KOPT-K1 (cell line): ENCODE measurements around the gene ZNF821.
"Not testable (repeated sequence)": the region's sequence is repeated elsewhere in the genome, so short reads cannot be mapped to it uniquely, and the experiment has no call there.

Source experiments
- H3K27ac ChIP-seq: fragments of 200-600 bp; sonication (generic); 2 replicates; pipeline ENCODE4 v1.5.1; 2016; ENCODE audit warnings: antibody characterized with exemption, mild to moderate bottlenecking, low read depth, low read length; ENCODE audit not compliant: poor library complexity, severe bottlenecking
- H3K36me3 ChIP-seq: fragments of 200-600 bp; sonication (generic); 2 replicates; pipeline ENCODE4 v1.5.1; 2017; ENCODE audit warnings: antibody characterized with exemption, mild to moderate bottlenecking, low read length, moderate library complexity; ENCODE audit not compliant: insufficient read depth
- H3K9me3 ChIP-seq: fragments of 200-600 bp; sonication (generic); 2 replicates; pipeline ENCODE4 v1.5.1; 2017; ENCODE audit warnings: antibody characterized with exemption, low read length, mild to moderate bottlenecking; ENCODE audit not compliant: insufficient read depth, poor library complexity, severe bottlenecking

Gene ZNF821

GRCh38 chr16:71889147-71889546 is 5.2 kb upstream of the ZNF821 start:
- Histone ChIP-seq H3K36me3 (no peaks in the 10 kb centered on the region), H3K27ac (no peak overlapping the region), H3K9me3 (no peaks in the 10 kb centered on the region)

GRCh38 chr16:71885261-71885650 is 1.3 kb upstream of the ZNF821 start:
- Histone ChIP-seq H3K9me3 (no peaks in the 10 kb centered on the region), H3K27ac (no peak overlapping the region), H3K36me3 (no peaks in the 10 kb centered on the region)

GRCh38 chr16:71883168-71883848 is 674 bp downstream of the ZNF821 start:
- Histone ChIP-seq H3K36me3 (peaks cover 12% of the 10 kb centered on the region; the same call in 1 of the 2 replicates), H3K9me3 (no peaks in the 10 kb centered on the region), H3K27ac (peak overlapping the region; percentile 49)

GRCh38 chr16:71882505-71883167 is 1.3 kb downstream of the ZNF821 start:
- Histone ChIP-seq H3K9me3 (no peaks in the 10 kb centered on the region), H3K27ac (no peak overlapping the region)

GRCh38 chr16:71880176-71880575 is 3.8 kb downstream of the ZNF821 start:
- H3K27ac ChIP-seq: no peak overlapping the region
- no peaks in the 10 kb centered on the region for H3K9me3 ChIP-seq
- H3K36me3 ChIP-seq: peaks cover 12% of the 10 kb centered on the region; the same call in 1 of the 2 replicates

More at GRCh38 chr16:71882505-71883167, 1.3 kb downstream of the ZNF821 start:
- peaks cover 12% of the 10 kb centered on the region; the same call in 1 of the 2 replicates for H3K36me3 ChIP-seq

- no peak overlapping the region for H3K27ac ChIP-seq
- no peaks in the 10 kb centered on the region for H3K9me3 ChIP-seq
- peaks cover 12% of the 10 kb centered on the region; the same call in 1 of the 2 replicates for H3K36me3 ChIP-seq
Observed at GRCh38 chr16:71878911-71879310, 5.1 kb downstream of the ZNF821 start.

GRCh38 chr16:71873199-71873598 is 10.8 kb downstream of the ZNF821 start:
- no peaks in the 10 kb centered on the region for H3K36me3 ChIP-seq
- H3K27ac ChIP-seq: no peak overlapping the region
- no peaks in the 10 kb centered on the region for H3K9me3 ChIP-seq

- no peak overlapping the region for H3K27ac ChIP-seq
- H3K36me3 ChIP-seq: 0 out of 2 replicates have a peak, but pooled peaks cover 5% of the 10 kb centered on the region
- H3K9me3 ChIP-seq: no peaks in the 10 kb centered on the region
Observed at GRCh38 chr16:71870818-71871217, 13.2 kb downstream of the ZNF821 start.

GRCh38 chr16:71869089-71869488 is 14.9 kb downstream of the ZNF821 start:
- H3K9me3 ChIP-seq: no peaks in the 10 kb centered on the region
- H3K36me3 ChIP-seq: peaks cover 10% of the 10 kb centered on the region; the same call in 1 of the 2 replicates
- no peak overlapping the region for H3K27ac ChIP-seq

- Histone ChIP-seq H3K27ac (no peak overlapping the region), H3K9me3 (no peaks in the 10 kb centered on the region), H3K36me3 (peaks cover 12% of the 10 kb centered on the region; the same call in 1 of the 2 replicates)
Observed at GRCh38 chr16:71867939-71868338, 16.0 kb downstream of the ZNF821 start.

GRCh38 chr16:71867175-71867574 is 16.8 kb downstream of the ZNF821 start:
- H3K27ac ChIP-seq, H3K9me3 ChIP-seq: not testable (repeated sequence)
- peaks cover 15% of the 10 kb centered on the region; the same call in 1 of the 2 replicates for H3K36me3 ChIP-seq

- H3K36me3 ChIP-seq: peaks cover 28% of the 10 kb centered on the region
- no peak overlapping the region for H3K27ac ChIP-seq
- H3K9me3 ChIP-seq: no peaks in the 10 kb centered on the region
Observed at GRCh38 chr16:71865173-71865863, 18.7 kb downstream of the ZNF821 start.

- Histone ChIP-seq H3K27ac (no peak overlapping the region), H3K36me3 (peaks cover 42% of the 10 kb centered on the region)
Observed at GRCh38 chr16:71863995-71864394, 20.0 kb downstream of the ZNF821 start.

GRCh38 chr16:71859762-71860521 is 24.0 kb downstream of the ZNF821 start:
- H3K27ac ChIP-seq: no peak overlapping the region
- peaks cover 76% of the 10 kb centered on the region for H3K36me3 ChIP-seq
- no peaks in the 10 kb centered on the region for H3K9me3 ChIP-seq

More at GRCh38 chr16:71863995-71864394, 20.0 kb downstream of the ZNF821 start:
- H3K9me3 ChIP-seq: no peaks in the 10 kb centered on the region
